Stimulated activated CD8-positive, alpha-beta memory T cell treated with anti-CD3 and anti-CD28 coated beads, Interleukin-7, amount 100 ng/mL, for 48 hours (primary cell): ENCODE results near the gene ADGRD1.
"Not testable (repeated sequence)": the region's sequence is repeated elsewhere in the genome, so short reads cannot be mapped to it uniquely, and the experiment has no call there.

Experiments
- DNase-seq, 2 donors: peaks; one replicate each; pipeline ENCODE4 v3.0.0-alpha.2; 2020; ENCODE audit warnings: low read depth in 1 of 2; ENCODE audit errors: extremely low read depth in 1 of 2

Gene ADGRD1

DNA sequence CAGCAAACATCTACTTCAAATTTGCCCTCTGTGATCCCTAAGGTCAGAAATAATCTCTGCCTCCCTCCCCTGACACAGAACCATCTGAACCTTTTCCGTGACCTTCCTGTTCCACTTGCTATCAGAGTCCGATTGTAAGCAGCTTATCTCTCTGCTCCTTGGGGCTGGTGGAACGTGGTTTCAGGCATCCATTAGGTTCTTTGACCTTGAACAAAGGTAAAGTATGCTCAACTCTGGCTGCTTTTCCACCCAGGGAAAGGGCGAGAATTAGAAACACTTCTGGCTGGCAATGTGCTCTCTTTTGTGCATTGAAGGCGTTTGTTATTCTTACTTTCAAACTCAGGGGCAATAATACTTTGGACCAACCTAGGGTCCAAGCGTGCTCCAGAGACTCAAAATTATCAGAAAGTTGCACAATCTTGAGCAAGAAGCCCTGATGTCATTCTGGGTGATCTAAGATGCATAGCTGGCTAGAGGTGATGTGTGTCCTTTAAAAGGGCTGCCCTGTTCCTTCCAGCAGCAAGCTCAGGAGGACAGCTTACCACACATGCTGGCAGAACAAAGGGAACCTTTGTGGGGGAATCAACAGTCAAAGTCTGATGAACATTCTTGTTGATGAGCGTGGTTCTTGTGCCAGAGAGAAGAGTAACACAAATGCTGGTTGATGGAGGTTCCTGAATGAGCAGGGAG, 29.8 kb downstream of the ADGRD1 start:
- no peak for DNase-seq

DNA sequence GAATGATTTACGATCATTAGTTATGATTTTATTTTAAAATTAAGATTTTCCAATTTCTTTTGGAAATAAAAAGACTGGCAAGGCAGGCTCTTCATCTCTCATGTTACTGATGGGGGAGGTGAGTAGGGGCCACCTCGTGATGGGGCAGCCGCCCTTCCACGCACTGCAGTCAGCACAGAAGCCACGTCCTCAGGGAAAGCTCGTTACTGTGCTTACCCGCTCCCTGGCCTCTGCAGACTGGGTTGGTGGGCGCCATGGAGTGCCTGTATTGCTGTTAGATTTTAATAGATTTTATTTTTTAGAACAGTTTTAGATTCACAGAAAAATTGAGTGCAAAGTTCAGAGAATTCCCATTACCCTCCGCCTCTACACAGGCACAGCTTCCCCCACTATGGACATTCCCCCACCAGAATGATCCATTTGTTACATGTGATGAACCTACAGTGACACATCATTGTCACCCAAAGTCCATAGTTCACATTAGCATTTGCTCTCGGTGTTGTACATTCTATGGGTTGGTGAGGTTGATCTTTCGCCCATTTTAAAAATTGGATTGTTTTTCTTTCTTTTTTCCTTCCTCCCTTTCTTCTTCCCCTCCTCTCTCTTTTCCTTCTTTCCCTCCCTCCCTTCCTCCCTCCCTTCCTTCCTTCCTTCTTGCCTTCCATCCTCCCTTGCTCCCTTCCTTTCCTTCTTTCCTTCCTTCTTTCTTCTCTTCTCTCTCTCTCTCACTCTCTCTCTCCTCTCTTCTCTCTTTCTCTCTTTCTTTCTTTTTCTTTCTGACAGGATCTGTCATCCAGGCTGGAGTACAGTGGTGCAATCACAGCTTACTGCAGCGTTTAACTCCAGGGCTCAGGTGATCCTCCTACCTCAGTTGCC, 30.7 kb downstream of the ADGRD1 start:
- no peak for DNase-seq

DNA sequence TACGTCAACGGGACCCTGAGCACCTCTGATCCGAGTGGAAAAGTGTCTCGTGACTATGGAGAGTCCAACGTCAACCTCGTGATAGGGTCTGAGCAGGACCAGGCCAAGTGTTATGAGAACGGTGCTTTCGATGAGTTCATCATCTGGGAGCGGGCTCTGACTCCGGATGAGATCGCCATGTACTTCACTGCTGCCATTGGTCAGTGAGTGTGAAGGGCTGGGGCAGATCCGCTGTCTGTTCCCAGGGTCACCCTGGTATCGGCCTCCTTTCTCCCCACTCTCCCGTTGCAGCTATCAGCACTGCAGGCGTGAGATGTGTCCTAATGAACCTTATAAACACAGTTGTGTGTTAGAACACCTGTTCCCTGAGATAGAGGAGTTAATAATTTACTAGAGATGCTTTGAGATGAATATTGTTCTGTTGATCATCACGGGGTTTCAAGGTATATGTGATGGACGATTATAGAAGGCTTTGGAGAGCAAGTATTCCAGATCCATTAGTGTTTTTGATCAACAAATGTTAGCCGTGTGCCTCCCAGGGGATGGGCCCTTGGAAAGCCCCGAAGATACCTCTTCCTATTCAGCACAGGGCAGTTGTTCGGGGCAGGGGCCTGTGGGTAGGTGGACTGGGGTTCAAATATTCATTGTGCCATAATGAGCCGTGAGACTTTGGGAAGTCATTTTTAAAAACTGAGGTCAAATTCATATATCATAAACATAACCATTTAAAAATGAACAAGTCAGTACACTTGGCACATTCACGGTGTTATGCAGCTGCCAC, 33.6 kb downstream of the ADGRD1 start:
- DNase-seq = no peak

DNA sequence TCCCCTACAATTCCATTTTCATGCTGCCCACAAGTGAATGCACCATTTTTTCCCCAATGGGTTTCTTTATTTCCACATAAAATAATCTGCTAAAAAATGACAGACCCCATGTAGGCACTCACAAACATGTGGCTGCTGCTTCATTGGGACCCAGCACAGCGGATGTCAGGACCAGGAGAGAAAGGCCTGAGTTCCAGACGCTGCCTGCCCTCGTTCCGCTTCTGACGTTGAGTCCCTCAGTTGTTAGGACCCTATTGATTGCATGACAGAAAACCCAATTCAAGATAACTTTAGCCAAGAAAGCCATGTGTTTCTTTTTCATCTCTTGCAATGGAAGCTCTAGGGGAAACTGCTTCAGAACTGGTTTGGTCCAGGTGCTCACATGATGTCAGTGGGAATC, 34.6 kb downstream of the ADGRD1 start:
- DNase-seq = no peak

DNA sequence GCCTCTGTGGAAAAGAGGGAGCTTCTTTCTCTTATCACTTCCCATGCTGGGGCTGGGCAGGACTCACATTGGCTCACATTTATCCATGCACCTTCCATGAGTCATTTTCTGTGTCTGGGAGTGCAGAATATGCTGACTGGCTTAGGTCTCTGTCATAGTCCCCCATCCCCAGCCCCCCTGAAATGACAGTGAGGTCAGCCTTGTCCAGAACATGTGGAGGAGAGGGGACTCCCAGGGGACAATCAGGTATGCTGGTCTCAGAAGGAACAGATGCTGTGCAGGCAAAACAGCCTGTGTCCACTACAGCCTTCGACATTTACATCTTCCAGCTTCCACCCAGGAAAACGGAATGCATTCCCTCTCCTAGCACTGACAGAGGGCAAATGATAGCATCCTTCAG, 35.0 kb downstream of the ADGRD1 start:
- no peak for DNase-seq

DNA sequence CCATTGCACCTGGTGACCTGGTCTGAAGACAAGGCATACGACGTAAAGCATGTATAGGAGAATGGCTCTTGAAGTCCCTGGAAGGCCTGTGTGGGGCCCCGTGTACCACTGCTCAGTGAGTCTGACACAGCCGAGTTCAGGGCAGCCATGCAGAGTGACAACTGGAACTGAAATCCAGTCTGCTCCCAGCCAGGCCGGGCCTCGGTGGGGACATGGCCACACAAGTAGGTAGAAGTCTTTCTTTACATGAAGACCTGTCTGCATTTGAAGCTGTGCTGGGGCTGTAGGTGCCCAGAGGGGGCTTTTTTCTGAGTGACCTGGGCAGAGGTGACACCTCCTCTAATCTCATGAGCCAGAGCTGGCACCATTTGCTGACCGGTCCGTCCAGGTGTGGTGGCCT, 35.7 kb downstream of the ADGRD1 start:
- no peak for DNase-seq

DNA sequence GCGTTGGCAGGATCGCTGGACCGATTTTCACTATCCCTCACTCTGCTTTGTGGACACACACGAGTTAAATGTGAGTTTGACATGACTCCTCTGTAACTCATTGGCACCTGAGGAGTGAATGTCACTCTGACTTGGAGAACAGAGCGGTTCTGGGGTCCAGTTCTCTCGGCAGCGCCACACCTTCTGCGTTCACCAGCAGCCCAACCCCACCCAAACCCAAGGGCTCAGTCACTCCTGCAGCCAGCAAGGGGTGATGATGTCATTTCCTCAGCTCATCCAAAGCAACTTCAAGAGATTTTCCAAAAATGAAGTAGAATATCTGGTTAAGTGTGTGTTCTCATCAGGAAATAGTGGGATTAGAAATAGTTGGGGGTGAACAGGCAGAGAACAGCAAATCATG, 36.3 kb downstream of the ADGRD1 start:
- DNase-seq = no peak

DNA sequence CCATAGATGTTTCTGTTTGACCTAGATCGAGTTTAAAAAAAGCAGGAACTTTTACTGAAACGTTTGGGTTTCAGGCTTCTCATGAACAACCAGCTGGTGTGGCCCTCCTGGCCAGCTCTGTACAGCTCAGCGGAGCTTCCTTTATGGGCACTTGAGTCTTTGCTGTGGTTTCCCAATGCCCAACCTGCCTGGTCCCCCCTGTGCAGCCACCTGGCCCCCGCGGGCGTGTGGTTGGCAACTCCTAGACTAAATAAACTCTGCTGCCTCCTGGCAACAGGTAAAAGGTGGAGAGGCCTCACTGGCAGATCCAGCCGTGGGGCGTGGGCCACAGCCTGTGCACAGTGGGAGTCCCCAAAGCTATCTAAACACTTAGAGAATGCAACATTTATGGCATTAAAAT, 38.7 kb downstream of the ADGRD1 start:
- DNase-seq = no peak

DNA sequence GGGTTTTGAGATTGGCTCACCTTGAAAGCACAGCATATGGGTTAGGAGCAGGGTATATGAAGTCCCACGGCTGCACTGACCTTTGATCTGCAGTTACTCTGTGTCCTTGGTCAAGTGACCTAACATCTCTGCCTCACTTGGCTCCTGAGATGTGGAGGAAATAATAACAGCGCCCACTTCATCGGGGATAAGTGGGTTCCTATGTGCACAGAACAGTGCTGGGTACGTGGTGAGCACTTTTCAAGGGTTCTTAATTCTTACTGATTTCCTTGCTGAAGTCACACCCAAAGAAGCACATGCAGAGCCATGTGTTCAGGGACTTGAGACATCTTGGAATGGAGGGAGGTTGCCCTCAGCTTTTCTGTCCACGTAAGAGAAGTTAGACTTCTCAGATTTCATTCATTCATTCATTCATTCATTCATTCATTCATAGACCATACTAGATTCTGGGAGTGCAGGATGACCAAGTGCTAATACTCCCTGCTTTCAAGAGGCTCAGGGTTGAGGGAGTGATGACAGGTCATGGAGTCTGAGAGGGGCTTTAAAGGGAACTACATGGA, 39.4 kb downstream of the ADGRD1 start:
- DNase-seq = no peak

DNA sequence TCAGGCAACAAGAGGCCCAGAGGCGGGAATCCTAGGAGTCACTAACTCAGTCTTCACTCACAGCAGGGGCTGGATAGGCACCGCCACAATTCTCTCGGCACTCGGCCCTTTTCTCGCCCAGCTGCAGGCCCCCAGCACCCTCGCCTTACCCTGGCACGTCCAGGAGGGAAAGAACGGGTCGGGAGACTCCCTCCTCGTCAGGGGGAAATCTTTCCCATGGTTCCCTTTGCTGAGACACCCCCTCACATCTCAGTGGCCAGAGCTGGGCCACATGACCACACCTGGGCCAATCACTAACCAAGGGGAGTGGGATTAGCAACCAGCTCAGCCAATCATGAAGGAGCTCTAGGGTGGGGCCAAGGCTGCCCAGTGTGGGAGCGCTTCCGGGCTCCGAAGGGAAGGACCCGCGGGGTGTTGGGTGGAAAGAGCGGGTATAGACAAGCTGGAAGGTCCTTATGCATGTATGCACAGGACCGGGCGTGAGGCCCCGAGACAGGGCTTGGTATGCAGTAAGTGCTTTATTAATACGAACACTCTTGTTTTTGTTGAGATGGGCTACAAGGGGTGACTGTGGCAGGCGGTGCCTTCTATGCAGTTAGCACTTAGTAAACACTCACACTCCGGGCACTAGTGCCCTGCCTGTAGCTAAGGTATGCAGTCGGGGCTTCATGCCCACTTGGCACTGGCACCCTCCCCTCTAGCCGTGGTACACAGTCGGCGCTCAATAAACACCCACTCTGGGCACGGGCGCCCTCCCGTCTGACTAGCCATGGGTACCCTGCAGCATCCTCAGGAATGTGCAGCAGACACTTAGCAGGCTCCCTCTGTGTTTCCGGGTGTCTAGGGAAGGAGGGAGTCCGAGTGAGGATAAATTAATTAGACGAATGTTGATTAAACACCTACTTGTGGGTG, 40.3 kb downstream of the ADGRD1 start:
- DNase-seq = no peak

DNA sequence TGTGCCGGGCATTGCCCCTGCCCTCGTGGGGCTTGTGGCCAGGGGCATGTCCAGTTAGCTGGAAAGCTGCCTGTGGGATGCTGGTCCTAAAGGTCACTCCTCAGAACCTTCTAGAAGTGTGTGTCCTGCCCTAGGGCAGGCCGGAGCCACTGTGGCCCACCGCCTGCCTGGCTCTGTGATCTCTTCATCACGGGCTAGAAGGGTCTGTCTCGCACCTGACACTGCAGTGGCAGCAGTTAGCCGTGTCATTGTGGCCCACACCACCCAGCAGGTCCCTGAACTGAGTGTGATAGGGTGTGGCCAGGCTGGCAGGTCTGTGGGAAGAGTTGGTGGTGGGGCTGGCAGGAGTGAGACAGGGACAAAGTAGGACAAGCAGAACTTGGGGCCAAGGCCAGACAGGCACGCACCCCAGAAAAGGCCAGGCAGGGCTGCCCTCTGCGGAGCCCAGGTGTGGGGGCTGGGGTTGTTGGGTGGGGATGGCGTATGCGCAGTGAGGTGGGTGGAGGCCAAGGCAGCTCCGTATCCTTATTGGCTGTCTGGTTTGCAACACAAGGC, 41.2 kb downstream of the ADGRD1 start:
- DNase-seq = no peak

DNA sequence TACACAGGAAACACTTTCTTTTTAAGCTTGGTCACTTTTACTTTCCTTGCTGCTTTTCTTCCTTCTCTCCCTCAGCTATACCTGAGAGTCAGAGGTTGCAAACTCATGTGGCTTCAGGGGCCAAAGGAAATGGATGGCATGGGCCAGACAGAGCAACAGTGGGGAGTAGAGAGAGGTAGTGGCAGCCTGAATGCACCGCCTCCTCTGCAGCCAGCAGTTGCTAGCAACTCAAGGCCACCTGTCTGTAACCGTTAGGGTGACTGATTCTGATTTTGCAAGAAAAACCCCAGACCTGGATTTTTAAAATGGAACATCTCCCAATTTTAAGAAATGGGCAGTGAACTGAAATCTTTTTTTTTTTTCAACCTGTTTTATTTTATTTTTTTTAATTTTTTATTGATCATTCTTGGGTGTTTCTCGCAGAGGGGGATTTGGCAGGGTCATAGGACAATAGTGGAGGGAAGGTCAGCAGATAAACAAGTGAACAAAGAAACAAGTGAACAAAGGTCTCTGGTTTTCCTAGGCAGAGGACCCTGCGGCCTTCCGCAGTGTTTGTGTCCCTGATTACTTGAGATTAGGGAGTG, 41.8 kb downstream of the ADGRD1 start:
- DNase-seq = not testable (repeated sequence)

DNA sequence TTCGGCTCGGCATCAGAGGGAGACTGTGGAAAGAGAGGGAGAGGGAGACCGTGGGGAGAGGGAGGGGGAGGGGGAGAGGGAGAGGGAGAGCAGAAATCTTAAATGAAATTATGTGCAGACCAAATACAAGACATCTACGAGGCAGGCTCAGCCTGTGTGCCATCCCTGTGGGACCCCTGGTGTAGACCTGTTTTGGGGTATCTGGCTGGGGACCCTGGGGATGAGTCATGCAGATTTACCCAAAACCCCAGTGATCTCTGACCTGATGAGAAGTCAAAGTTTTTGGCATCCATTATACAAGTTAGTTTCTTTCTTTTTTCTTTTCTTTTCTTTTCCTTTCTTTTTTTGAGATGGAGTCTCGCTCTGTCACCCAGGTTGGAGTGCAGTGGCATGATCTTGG, 44.4 kb downstream of the ADGRD1 start:
- DNase-seq = no peak

DNA sequence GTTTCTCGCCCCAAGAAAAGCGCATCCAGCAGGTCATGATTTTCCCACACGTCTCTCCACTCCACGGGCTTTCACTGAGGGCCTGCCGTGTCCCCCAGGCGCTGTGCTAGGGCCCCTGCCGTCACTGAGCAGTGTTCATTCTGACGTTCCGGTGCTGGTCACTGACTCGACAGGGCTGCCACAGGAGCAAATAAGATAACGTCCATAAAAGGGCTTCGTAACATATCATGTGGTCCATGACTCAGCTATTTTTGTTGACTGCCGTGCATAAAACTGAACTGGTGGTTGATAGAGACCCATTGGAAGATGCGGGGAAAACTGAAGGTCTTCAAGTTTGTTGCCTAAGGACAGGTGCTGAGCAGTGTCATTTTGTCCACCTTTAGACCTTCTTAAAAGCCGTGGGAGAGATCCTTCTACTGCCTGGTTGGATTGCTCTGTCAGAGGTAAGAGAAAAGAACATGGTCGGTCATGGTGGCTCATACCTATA, 46.3 kb downstream of the ADGRD1 start:
- DNase-seq = no peak

DNA sequence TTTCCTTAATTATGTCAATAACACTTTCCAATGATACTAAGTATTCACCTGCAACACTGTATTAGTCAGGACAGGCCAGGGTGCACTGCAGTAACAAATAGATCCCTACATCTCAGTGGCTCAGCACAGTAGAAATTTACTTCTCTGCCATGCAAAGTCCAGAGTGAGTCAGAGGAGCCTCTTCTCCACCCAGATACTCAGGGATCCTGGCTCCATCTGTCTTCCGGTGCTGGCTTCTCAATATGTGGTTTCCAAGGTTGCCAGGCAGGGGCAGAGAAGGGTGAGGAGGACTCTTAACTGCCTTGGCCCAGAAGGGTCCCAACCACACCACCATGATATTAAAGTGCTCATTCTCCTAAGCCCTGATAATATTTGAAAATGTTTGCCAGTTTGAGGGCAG, 47.8 kb downstream of the ADGRD1 start:
- no peak for DNase-seq

DNA sequence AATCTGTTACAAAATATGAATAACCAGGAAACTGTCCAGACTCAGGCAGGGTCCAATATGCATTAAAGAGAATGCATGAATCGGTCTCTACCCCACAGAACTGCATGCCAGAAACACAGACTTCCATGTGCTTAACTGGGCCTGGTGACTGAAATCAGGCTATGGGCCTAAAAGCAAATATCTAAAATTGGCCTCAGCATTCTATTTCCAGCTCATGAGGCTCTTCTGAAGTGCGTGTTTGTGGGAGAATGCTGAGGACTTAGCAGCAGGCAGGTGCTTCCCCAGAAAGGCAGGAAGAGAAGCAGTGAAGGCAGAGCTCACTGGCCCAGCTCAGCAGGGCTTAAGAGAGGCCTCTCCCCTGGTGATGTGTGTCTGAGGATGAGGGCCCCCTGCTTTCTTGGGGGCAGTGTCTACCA, 48.5 kb downstream of the ADGRD1 start:
- no peak for DNase-seq

DNA sequence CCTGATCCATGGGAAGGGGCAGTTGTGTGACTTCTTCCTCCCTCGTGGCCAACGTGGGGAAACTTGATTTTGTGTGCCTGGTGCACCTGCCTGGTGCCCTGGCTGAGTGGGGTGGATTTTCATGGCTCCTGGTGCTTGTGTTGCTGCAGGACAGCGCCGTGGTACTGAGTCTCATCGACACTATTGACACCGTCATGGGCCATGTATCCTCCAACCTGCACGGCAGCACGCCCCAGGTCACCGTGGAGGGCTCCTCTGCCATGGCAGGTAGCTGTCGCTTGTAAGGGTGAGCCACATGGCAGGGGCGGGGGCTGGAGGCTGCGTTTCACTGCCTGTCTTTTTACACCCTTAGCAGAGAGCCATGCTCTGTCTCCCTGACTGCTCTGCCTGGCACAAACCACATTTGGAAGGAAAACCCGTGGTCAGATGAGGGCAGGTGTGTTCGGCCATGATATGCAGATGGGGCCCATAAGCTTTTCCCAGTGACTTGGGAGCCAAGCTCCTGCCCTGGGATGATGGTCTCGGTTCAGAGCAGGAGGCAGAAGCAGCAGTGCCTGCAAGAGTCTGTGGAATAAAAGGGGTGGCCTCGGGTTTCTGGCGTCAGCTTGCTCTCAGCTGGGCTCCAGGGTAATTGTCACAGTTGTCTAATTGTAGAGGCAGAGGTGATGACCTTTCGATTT, 49.5 kb downstream of the ADGRD1 start:
- no peak for DNase-seq

DNA sequence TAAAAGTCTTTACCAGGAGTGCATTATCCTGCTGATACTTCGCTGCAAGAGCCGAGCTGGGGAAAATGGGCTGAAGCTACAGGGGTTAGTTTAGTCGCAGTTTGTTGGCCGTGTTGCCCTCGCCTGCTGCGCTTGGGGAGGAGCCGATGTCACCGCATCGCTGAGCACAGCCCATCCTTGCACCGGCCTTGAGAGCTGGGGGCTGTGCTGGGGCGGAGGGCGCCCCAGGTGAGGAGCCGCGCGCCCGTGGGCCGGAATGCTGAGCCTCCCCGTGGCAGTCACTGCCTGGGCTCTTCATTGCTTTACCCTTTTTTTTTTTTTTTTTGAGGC, 50.0 kb downstream of the ADGRD1 start:
- no peak for DNase-seq

DNA sequence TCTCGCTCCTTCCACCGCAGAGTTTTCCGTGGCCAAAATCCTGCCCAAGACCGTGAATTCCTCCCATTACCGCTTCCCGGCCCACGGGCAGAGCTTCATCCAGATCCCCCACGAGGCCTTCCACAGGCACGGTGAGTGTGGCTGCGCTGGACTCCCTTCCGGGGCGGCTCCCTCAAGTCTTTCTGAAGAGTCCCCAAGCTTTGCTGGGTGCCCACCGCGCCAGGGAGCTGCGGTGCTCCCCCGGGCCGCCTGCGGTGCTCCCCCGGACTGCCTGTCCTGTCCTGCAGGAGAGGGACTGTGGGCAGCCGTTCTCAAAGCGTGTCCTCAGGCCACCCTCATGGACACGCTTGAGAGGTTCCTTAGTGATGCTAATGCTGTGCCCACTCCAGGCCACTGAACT, 50.5 kb downstream of the ADGRD1 start:
- DNase-seq = no peak
